Measurements from ENCODE around the gene TMEM175.

- TF ChIP-seq, protein P1, sequence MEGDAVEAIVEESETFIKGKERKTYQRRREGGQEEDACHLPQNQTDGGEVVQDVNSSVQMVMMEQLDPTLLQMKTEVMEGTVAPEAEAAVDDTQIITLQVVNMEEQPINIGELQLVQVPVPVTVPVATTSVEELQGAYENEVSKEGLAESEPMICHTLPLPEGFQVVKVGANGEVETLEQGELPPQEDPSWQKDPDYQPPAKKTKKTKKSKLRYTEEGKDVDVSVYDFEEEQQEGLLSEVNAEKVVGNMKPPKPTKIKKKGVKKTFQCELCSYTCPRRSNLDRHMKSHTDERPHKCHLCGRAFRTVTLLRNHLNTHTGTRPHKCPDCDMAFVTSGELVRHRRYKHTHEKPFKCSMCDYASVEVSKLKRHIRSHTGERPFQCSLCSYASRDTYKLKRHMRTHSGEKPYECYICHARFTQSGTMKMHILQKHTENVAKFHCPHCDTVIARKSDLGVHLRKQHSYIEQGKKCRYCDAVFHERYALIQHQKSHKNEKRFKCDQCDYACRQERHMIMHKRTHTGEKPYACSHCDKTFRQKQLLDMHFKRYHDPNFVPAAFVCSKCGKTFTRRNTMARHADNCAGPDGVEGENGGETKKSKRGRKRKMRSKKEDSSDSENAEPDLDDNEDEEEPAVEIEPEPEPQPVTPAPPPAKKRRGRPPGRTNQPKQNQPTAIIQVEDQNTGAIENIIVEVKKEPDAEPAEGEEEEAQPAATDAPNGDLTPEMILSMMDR (IDR thresholded peaks at IDR 0.05) = no peak
- TF ChIP-seq POLR2A (IDR thresholded peaks at IDR 0.05) = no peak
Observed at GRCh38 chr4:961351-962230, 29.3 kb downstream of the TMEM175 start.

Data from lower leg skin (tissue), 3 donors.